NT2/D1 (cell line): ENCODE results near the gene PTRH2.
"Not testable (repeated sequence)": the region's sequence is repeated elsewhere in the genome, so short reads cannot be mapped to it uniquely, and the experiment has no call there.

Experiments
- SUZ12 ChIP-seq: IDR thresholded peaks from 2 replicates; pipeline ENCODE4 v1.6.1; 2011; ENCODE audit not compliant: insufficient read length, insufficient read depth; ENCODE audit errors: extremely low read depth
- YY1 ChIP-seq: IDR thresholded peaks from 2 replicates; pipeline ENCODE4 v1.6.1; 2011; ENCODE audit not compliant: insufficient read length, insufficient read depth
- ZNF274 ChIP-seq: IDR thresholded peaks from 2 replicates; pipeline ENCODE4 v1.6.1; 2011; ENCODE audit warnings: mild to moderate bottlenecking, low read depth, low read length

- TF ChIP-seq ZNF274, YY1, SUZ12: not testable (repeated sequence)
These were observed 50.6 kb downstream of the PTRH2 start for GRCh38 chr17:59656624-59657023.
